HL-60 (cell line): ENCODE results near the gene TMEM258.

Experiments
- DNase-seq, 2 experiments: peaks; one replicate each; pipeline ENCODE4 v3.0.0-alpha.2; 2010 to 2020; ENCODE audit warnings: low read depth in 1 of 2, low spot score in 1 of 2
- H3K27ac ChIP-seq: fragments of 250-450 bp; sonication (Bioruptor Pico); replicated peaks from 2 replicates; pipeline ENCODE4 v1.5.1; 2020; ENCODE audit warnings: mild to moderate bottlenecking, moderate library complexity
- H3K27me3 ChIP-seq: fragments of 250-450 bp; sonication (Bioruptor Pico); 2 replicates; pipeline ENCODE4 v1.5.1; 2021; ENCODE audit warnings: mild to moderate bottlenecking, moderate library complexity; ENCODE audit not compliant: insufficient read depth, poor library complexity, severe bottlenecking
- H3K4me3 ChIP-seq: replicated peaks from 2 replicates; pipeline ENCODE4 v1.5.1; 2011; ENCODE audit warnings: mild to moderate bottlenecking, control low read depth, low read length; ENCODE audit not compliant: insufficient read depth
- GABPA ChIP-seq: IDR thresholded peaks from 2 replicates; pipeline ENCODE4 v1.6.1; 2012; ENCODE audit warnings: low read depth
- POLR2AphosphoS5 ChIP-seq: IDR thresholded peaks from 2 replicates; pipeline ENCODE4 v1.6.1; 2012; ENCODE audit warnings: low read depth
- SPI1 ChIP-seq: IDR thresholded peaks from 2 replicates; pipeline ENCODE4 v1.6.1; 2012; ENCODE audit warnings: low read depth, mild to moderate bottlenecking, borderline replicate concordance
- TF ChIP-seq, protein P1 (sequence below): IDR thresholded peaks from 2 replicates; pipeline ENCODE4 v1.6.1; 2012; ENCODE audit warnings: low read depth; ENCODE audit not compliant: insufficient replicate concordance
- TF ChIP-seq, protein P2 (sequence below): IDR thresholded peaks from one replicate; pipeline ENCODE4 v1.5.1; 2011; ENCODE audit warnings: low read length, control low read depth, inconsistent platforms; ENCODE audit not compliant: insufficient read depth

Gene TMEM258

DNA sequence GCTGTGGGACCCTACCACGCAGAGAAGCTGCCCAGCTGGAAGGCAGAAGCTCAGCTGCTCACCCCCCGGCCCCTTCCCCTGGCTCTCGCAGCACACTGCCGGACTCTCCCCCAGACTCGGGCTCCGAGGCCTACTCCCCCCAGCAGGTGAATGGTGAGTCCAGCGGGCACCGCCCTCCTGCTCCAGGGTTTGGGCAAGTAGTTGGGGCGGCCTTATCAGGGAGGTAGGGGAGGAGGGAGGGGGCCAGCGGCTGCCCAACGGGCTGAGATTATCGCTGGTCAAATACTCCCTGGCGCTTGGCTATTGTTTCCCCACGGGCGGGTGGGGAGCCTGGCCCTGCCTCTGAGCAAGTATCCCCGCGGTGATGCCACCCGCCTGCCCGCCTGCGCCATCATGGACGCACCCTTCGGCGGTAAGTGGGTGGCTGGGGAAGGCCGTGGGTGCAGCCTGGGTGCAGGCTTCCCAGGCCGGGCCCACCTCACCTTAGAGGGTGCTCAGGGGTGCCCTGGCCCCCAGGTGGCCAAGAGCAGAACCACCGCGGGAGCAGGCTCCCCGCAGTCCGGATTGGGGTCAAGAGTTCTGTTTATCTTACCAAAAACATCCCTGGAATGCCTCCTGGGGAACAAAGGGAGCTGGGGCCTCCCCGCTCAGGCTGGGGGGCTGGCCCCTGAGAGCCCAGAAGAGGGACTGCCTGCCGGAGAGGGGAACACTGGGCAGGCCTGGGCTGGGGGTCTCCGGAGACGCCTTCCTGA, 23.1 kb downstream of the TMEM258 start:
- Histone ChIP-seq H3K27ac (no peak overlapping the region), H3K27me3 (no peaks in the 10 kb centered on the region), H3K4me3 (no peak overlapping the region)
- TF ChIP-seq, protein P1, sequence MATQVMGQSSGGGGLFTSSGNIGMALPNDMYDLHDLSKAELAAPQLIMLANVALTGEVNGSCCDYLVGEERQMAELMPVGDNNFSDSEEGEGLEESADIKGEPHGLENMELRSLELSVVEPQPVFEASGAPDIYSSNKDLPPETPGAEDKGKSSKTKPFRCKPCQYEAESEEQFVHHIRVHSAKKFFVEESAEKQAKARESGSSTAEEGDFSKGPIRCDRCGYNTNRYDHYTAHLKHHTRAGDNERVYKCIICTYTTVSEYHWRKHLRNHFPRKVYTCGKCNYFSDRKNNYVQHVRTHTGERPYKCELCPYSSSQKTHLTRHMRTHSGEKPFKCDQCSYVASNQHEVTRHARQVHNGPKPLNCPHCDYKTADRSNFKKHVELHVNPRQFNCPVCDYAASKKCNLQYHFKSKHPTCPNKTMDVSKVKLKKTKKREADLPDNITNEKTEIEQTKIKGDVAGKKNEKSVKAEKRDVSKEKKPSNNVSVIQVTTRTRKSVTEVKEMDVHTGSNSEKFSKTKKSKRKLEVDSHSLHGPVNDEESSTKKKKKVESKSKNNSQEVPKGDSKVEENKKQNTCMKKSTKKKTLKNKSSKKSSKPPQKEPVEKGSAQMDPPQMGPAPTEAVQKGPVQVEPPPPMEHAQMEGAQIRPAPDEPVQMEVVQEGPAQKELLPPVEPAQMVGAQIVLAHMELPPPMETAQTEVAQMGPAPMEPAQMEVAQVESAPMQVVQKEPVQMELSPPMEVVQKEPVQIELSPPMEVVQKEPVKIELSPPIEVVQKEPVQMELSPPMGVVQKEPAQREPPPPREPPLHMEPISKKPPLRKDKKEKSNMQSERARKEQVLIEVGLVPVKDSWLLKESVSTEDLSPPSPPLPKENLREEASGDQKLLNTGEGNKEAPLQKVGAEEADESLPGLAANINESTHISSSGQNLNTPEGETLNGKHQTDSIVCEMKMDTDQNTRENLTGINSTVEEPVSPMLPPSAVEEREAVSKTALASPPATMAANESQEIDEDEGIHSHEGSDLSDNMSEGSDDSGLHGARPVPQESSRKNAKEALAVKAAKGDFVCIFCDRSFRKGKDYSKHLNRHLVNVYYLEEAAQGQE, result no peak
- TF ChIP-seq, protein P2, sequence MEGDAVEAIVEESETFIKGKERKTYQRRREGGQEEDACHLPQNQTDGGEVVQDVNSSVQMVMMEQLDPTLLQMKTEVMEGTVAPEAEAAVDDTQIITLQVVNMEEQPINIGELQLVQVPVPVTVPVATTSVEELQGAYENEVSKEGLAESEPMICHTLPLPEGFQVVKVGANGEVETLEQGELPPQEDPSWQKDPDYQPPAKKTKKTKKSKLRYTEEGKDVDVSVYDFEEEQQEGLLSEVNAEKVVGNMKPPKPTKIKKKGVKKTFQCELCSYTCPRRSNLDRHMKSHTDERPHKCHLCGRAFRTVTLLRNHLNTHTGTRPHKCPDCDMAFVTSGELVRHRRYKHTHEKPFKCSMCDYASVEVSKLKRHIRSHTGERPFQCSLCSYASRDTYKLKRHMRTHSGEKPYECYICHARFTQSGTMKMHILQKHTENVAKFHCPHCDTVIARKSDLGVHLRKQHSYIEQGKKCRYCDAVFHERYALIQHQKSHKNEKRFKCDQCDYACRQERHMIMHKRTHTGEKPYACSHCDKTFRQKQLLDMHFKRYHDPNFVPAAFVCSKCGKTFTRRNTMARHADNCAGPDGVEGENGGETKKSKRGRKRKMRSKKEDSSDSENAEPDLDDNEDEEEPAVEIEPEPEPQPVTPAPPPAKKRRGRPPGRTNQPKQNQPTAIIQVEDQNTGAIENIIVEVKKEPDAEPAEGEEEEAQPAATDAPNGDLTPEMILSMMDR, result no peak
- TF ChIP-seq SPI1, result no peak
- no peak for TF ChIP-seq POLR2AphosphoS5
- TF ChIP-seq GABPA, result no peak
- no peak for DNase-seq

DNA sequence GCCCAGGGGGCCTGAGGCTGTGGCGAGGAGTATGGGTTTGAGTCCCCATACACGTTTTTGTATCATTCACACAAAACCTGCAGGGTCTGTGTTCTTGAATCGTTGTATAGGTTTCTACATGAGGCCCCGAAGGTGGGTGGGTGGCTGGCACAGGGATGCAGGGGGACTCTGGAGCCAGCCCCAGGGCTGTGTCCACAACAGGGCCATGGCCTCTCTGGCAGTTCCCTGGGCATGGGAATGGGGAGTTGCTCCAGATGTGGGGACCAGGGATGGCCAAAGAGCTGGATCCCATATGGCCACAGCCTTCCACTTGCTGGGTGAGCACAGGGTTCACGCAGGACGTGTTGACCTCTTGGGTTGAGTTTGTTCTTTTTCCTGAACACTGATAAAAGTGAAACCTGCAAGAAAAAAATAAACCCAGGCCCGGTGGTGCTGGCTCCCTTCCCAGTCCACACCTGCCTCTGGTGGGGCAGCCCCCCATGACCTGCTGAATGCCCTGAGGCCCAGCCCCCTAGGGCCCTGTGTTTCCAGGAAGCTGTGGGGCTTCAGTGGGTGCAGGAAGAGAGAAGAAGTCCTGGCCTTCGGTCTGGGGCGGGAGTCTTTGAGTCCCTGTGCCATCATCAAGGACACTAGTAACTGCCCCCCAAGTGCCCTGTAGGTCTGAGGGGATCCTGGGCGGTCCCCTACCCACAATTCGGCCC, 23.9 kb downstream of the TMEM258 start:
- H3K4me3 ChIP-seq, result no peak overlapping the region
- no peaks in the 10 kb centered on the region for H3K27me3 ChIP-seq
- TF ChIP-seq GABPA, result no peak
- TF ChIP-seq, protein P1, result no peak
- TF ChIP-seq SPI1, result no peak
- TF ChIP-seq POLR2AphosphoS5, result no peak
- TF ChIP-seq, protein P2, result no peak
- no peak for DNase-seq
- H3K27ac ChIP-seq, result no peak overlapping the region

DNA sequence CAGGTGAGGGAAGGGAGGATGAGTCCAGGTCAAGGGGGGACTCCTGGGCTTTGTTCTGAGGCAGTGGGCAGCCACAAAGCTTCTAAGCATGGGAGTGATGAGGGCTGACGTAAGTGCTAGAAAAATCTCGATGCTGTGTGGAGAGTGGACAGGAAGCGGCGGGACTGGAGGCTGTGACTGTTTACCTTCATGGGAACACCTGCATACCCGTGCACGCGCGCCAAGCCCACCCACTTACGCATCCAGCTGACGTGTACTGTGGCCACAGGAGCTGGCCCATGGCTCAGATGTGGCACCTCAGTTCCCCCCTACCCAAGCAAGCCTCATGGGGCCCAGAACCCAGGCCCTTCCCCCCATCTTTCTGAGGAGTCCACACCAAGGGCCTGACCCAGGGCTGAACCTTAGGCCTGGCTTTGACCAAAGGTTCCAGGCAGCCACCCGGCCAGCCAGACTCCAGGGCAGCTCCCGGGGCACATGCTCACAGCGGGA, 26.0 kb downstream of the TMEM258 start:
- H3K4me3 ChIP-seq, result no peak overlapping the region
- H3K27me3 ChIP-seq, result peaks cover 3% of the 10 kb centered on the region
- no peak overlapping the region for H3K27ac ChIP-seq
- DNase-seq, result no peak
- TF ChIP-seq SPI1 (no peak), POLR2AphosphoS5 (no peak), GABPA (no peak)
- TF ChIP-seq, protein P1, result no peak
- TF ChIP-seq, protein P2, result no peak
